Coronary artery (tissue), 2 donors: Measurements from ENCODE around the gene SEC24C.

Experiments used
- DNase-seq: peaks from one replicate; pipeline ENCODE4 v3.0.0-alpha.2; 2017; ENCODE audit warnings: low spot score
- H3K27ac ChIP-seq, 2 donors: fragments of 200-600 bp; sonication (generic); one replicate each; pipeline ENCODE4 v1.5.1; 2016 to 2019
- H3K4me3 ChIP-seq: fragments of 200-600 bp; sonication (generic); 2 replicates; pipeline ENCODE4 v1.5.1; 2016; ENCODE audit warnings: mild to moderate bottlenecking, moderate library complexity
- TF ChIP-seq, protein P1 (sequence below): fragments of 200-600 bp; sonication (generic); IDR thresholded peaks from one replicate; pipeline ENCODE4 v1.5.1; 2019; ENCODE audit warnings: antibody characterized with exemption

Gene SEC24C

DNA sequence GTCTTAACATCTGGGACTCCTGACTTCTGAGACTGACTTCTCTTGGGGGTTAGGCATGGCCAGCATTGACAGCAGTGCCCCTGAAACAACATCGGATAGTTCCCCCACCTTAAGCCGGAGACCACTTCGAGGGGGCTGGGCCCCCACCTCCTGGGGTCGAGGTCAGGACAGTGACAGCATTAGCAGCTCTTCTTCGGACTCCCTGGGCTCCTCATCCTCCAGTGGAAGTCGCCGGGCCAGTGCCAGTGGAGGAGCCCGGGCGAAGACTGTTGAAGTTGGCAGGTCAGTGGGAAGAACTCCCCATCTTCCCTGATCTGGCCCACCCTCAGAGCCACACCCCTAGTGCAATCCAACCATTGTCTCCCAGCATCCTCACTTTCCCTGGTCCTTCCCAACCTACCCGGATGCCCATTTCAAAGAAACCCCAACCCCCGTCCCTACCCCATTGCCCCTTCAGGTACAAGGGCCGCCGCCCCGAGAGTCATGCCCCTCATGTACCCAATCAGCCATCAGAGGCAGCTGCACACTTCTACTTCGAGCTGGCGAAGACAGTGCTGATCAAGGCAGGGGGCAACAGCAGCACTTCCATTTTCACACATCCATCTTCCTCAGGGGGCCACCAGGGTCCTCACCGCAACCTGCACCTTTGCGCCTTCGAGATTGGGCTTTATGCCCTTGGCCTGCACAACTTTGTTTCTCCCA is 53.3 kb downstream of the SEC24C start:
- H3K27ac ChIP-seq = no peak overlapping the region
- TF ChIP-seq, protein P1, sequence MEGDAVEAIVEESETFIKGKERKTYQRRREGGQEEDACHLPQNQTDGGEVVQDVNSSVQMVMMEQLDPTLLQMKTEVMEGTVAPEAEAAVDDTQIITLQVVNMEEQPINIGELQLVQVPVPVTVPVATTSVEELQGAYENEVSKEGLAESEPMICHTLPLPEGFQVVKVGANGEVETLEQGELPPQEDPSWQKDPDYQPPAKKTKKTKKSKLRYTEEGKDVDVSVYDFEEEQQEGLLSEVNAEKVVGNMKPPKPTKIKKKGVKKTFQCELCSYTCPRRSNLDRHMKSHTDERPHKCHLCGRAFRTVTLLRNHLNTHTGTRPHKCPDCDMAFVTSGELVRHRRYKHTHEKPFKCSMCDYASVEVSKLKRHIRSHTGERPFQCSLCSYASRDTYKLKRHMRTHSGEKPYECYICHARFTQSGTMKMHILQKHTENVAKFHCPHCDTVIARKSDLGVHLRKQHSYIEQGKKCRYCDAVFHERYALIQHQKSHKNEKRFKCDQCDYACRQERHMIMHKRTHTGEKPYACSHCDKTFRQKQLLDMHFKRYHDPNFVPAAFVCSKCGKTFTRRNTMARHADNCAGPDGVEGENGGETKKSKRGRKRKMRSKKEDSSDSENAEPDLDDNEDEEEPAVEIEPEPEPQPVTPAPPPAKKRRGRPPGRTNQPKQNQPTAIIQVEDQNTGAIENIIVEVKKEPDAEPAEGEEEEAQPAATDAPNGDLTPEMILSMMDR = no peak
- no peak overlapping the region for H3K4me3 ChIP-seq
- no peak for DNase-seq

DNA sequence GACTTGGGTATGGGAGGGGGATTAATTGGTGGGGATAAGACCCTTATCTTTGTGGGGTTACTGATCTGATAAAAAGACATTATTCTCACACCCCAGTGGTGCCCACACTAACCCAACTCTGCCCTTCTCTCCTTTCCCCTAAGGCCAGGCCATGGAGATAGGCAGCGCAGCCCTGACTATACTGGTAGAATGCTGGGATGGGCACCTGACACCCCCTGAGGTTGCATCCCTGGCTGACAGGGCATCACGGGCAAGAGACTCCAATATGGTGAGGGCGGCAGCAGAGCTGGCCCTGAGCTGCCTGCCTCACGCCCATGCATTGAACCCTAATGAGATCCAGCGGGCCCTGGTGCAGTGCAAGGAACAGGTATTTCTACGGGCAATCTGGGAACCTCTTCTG is 53.9 kb downstream of the SEC24C start:
- no peak for DNase-seq
- H3K4me3 ChIP-seq = no peak overlapping the region
- TF ChIP-seq, protein P1 = no peak

DNA sequence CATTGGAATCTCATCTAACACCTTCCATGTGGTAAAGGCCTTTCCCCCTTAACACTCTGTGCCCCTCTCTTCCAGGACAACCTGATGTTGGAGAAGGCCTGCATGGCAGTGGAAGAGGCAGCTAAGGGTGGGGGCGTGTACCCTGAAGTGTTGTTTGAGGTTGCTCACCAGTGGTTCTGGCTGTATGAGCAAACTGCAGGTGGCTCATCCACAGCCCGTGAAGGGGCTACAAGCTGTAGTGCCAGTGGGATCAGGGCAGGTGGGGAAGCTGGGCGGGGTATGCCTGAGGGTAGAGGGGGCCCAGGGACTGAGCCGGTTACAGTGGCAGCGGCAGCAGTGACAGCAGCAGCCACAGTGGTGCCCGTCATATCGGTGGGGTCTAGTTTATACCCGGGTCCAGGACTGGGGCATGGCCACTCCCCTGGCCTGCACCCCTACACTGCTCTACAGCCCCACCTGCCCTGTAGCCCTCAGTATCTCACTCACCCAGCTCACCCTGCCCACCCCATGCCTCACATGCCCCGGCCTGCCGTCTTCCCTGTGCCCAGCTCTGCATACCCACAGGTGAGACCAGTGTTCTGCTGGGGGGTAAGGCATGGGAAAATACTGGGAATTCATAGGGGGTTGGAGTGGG is 54.9 kb downstream of the SEC24C start:
- Histone ChIP-seq H3K4me3 (no peak overlapping the region), H3K27ac (no peak overlapping the region)
- DNase-seq = no peak
- TF ChIP-seq, protein P1 = no peak

More for the DNA sequence above, 53.9 kb downstream of the SEC24C start:
- no peak overlapping the region for H3K27ac ChIP-seq

DNA sequence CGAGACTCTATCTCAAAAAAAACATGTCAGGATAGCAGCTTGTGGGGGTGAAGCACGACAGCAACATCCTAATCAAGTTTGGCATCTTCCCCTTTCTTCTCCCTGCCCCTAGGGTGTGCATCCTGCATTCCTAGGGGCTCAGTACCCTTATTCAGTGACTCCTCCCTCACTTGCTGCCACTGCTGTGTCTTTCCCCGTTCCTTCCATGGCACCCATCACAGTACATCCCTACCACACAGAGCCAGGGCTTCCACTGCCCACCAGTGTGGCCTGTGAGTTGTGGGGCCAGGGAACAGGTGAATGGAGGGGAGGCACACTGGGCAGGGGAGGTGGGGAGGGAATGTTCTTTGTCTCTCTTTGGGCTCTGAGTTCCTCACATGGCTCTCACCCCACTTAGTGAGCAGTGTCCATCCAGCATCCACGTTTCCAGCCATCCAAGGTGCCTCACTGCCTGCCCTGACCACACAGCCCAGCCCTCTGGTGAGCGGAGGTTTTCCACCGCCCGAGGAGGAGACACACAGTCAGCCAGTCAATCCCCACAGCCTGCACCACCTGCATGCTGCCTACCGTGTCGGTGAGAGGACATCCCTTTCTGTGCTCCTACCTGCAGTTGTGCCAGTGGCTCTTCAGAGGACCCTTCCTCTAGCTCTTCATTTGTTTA is 55.9 kb downstream of the SEC24C start:
- TF ChIP-seq, protein P1 = no peak
- Histone ChIP-seq H3K27ac (no peak overlapping the region), H3K4me3 (no peak overlapping the region)
- no peak for DNase-seq

DNA sequence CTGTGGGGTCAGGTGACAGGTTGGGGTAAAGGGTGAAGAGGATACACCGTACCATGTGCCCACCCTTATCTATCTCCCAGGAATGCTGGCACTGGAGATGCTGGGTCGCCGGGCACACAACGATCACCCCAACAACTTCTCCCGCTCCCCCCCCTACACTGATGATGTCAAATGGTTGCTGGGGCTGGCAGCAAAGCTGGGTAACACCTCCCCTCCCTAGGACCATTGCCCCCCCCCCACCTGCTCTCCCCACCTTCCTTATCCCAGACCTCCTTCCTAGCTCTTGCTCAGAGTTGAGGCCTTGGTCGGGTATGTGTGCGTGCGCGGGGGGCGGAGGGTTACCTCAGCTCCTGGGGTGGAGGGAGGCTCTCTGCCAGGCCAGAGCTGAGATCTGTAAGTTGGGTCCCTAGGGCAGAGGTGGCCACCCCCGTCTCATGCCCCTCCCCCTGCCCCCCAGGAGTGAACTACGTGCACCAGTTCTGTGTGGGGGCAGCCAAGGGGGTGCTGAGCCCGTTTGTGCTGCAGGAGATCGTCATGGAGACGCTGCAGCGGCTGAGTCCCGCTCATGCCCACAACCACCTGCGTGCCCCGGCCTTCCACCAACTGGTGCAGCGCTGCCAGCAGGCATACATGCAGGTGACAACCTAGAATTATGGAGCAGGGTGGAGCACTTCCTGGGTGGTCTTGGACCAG is 56.5 kb downstream of the SEC24C start:
- no peak for DNase-seq
- H3K27ac ChIP-seq = no peak overlapping the region
- TF ChIP-seq, protein P1 = no peak
- H3K4me3 ChIP-seq = no peak overlapping the region

DNA sequence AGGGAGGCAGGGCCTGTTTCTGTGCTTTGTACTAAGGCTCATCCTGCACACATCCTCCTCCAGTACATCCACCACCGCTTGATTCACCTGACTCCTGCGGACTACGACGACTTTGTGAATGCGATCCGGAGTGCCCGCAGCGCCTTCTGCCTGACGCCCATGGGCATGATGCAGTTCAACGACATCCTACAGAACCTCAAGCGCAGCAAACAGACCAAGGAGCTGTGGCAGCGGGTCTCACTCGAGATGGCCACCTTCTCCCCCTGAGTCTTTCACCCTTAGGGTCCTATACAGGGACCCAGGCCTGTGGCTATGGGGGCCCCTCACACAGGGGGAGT is 57.0 kb downstream of the SEC24C start:
- no peak for DNase-seq
- Histone ChIP-seq H3K27ac (no peak overlapping the region), H3K4me3 (no peak overlapping the region)
- TF ChIP-seq, protein P1 = no peak
